DMS114 treated with DMSO at 0.1 percent for 48 hours (cell line): Measurements from ENCODE around the gene TMEM214.

Source experiments
- DNase-seq: peaks from one replicate; lab custom pipeline; 2025; ENCODE audit not compliant: unreplicated experiment; lab: John Stamatoyannopoulos, UW

TMEM214 gene

DNA sequence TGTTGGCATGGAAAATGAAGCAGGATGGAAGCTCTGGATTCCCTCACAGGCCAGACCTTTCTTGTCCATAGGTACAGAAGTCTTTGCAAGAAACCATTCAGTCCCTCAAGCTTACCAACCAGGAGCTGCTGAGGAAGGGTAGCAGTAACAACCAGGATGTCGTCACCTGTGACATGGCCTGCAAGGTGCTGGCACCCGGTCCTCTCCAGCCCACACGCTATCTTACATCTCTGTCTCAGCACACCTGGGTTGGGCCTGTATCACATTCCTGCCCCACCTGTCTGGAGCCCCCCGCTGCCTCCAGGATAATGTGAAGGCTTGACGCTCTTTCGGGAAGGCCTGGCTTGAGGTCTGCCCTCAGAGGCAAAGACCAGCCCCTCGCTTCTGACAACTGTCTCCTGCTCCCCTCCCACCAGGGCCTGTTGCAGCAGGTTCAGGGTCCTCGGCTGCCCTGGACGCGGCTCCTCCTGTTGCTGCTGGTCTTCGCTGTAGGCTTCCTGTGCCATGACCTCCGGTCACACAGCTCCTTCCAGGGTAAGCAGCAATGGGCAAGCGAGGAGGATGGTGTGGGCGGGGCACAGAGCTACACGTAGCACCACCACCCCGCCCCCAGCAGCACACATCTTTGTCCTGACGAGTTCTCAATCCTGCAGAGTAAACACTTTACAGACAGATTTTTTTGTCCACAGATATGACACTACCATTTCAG is 6.0 kb downstream of the TMEM214 start:
- no peak for DNase-seq

DNA sequence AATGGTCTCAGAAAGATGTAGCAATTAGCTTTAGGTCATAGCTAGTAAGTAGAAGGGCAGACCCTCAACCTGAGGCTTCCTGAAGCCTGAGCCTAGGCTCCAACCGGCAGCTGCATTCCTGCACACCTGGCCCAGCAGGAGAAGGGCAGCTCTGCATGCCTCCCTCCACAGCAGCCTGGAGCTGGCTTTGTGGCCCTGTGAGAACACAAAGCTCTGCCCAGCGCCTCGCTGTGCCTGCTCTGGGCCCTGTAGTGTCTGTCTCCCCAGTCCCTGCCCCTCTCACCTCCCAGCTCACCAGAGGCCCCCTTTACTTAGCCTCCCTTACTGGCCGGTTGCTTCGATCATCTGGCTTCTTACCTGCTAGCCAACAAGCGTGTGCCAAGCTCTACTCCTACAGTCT is 6.7 kb downstream of the TMEM214 start:
- no peak for DNase-seq

DNA sequence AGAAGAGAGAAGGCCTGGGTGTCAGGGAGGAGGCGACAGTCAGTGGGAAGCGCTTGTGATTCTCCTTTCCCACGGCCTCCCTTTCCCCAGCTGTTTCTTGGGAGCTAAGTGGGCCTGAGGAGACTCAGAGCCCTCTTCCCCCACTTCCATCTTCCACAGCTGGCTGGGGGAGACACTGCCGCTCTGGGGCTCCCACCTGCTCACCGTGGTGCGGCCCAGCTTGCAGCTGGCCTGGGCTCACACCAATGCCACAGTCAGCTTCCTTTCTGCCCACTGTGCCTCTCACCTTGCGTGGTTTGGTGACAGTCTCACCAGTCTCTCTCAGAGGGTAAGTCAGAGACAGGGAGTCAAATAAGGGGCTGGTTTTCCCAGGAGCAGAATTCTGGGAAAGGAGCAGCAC is 7.1 kb downstream of the TMEM214 start:
- DNase-seq = no peak

DNA sequence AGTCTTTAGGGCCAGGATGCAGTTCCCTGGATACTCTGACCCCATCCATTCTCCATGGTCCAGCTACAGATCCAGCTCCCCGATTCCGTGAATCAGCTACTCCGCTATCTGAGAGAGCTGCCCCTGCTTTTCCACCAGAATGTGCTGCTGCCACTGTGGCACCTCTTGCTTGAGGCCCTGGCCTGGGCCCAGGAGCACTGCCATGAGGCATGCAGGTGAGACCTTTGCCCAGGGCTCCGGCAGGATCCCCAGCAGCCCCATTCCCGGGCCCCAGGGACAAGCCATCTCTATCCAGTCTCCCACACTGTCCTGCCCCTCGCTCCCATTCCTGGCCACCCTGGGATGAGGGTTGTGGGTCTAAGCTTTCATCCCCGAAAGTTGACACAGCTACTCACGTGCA is 7.5 kb downstream of the TMEM214 start:
- no peak for DNase-seq

DNA sequence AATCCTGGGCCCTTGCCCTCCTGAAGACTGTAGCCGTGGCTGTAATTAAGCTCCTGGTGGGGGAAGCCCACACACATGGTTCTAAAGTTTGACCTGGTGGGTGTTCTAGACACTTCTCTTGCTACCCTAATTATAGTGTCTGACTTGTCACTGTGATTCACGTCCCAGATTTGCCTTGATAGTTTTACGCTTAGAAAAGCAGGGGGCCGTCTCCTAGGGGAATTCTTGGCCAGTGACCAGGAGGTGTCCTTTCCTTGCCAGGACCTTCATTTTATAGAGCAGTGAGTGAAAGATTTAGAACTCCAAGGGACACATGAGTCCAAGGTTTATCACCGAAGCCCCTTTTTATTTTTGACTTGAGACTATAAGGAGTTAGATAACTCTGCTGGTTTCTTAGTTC is 9.0 kb downstream of the TMEM214 start:
- no peak for DNase-seq

DNA sequence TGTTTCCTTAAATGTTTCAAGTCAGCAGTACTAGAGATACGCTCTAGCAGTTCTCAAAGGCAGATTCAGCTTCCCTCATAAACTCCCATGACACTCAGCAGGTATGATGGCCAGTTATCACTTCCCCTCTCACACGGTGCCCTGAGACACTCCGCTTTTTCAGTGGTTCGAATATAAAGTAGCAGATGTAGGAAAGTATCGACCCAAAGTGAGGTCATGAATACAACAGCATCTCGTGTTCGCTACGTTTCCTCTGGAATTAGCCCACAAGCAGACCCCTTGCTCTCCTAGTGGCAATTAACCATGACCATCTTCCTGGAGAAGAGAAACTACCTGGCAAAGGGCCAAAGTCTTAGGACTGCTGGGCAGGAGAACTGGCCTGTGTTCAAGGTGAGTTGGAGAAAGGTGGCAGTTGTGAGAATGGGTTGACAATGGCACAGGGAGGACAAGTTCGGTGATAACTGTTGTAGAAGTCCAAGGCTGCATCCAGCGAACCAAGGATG is 9.4 kb downstream of the TMEM214 start:
- DNase-seq = no peak

DNA sequence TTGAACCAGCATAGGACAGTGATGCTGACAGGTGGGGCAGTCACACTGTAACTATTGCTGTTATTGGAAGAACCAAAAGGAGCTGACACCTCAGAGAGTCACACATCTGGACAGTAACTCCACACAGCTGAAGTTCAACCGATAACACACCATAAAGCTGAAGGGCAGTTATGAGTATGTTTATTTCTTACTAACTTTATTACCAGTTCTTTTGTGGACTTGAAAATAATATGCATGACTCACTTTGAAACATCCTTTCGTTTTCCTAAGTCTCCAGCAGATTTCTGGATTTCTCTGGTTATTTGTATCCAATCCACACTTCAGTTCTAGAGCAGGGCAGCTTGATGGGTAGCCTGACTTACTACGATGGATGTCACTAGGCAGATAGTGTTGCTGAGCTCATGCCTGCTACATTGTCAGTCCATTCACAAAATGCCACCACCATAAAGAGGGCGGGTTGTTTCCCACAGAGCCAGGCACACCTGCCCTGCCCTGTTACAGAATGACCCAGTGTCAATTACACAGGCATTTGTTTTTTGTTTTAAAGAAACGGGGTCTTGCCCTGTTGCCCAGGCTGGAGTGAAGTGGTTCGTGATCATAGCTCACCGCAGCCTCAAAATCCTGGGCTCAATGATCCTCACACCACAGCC is 10.3 kb downstream of the TMEM214 start:
- no peak for DNase-seq

DNA sequence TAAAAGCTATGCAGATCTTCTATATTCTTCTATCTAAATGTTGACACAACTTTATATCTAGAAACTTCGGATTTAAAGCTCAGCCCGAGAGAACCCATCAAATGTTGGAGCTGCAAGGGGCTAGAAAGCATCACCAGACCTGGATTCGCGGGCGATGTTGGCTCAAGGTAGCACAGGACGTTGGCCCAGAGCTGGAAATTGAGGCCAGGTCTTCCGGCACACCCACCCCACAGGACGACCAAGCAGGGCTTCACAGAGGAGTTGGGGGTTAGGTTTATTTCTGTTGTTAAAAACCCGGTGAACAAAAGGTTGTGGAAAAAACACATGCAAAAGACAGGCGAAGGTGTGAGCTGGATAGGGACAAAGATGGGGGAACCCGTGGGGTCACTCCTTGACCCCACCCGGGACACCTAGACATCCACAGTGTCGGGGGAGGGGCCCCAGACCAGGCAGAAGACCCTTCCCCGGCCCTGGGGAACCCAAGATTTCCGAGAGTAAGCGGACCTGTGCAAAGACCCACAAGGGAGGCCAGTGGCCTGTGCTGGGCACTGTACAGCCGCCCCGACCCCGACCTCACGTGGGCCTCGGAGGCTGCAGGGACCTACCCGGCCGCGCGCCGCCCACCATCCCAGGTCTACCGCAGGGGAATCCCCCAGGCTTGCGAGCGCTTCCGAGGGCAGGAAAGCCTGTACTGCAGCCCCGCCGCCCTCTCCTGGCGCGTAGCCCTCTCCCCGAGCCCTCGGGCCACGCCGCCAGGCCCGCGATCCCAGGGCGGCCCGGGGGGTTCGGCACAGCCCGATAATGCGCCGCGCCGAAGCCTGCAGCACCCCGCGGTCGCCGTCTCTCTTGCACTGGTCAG is 16.9 kb downstream of the TMEM214 start:
- DNase-seq = no peak

DNA sequence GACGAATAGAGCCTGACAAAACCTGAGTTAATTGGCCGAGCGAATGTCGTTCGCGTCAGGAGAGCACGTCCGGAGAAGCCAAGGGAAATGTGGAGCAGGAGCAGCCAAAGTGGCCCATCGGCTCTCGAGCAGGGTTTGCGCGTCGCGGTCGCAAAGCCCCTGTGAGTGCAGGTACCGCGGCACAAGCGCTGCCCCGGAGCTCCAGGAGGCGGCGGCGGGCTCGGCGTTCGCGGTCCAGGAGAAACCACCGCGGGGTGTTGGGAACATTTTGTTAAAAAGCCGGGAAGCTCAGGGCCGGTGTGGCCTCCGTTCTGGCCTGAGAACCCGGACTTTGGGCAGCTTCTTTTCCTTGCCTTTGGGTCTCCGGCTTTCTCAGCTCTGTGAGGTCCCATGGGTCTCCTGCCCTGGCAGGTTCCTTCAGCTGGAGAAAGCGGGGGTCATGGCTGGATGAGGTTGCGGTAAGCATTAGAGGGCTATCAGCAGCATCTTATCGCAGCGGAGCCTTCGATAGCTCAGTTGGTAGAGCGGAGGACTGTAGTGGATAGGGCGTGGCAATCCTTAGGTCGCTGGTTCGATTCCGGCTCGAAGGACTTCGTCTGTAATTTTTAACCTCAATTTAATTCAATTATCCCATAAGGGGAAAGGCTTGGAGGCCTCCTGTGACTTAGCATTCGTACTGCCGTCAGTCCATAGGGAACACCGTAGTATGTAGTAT is 17.7 kb downstream of the TMEM214 start:
- peak; percentile 77 for DNase-seq

DNA sequence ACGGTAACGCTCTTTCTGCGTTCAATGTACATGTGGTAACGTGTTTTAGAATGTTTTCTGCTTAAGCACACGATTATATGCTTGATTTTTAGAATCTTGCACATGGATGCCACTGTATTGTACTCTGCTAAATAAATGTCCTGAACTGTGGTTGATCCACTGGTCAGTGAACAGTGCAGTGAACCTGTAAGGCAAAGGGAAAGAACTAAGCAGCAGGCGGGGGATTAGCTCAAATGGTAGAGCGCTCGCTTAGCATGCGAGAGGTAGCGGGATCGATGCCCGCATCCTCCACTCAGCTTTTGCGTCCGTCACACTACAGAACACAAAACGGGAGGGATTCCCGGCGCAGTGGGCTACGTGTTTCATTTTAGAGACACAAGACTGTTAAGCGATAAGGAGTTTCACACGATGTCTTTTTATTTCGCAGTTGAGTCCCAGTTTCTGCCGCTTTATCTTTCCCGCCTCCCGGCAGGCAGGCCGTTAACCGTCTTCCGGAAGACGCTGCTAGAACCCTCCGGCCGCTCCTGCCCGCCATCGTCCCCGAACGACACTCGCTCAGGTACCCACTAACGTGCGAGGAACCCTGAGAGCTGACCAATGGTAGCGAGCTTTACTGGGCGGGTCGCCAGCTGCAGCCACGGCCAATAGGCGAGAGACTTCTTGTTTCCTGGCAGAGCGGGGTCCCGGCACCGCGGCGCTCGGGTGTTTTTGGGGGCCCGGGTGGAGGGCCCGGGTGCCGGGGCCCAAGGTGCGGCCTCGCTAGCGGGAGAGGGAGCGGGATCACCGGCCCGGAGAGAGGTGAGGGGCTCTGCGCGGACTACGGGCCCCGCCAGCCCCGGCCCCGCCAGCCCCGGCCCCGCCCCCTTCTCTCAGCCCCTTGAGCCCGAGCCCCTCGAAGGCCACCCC is 18.5 kb downstream of the TMEM214 start, which contains the start of gene AGBL5:
TSS of gene AGBL5 (plus strand) at position 673 of the 906 bp plus-strand sequence. CDS start 1,291 bp downstream, outside the sequence.
- peak; percentile 89 for DNase-seq

DNA sequence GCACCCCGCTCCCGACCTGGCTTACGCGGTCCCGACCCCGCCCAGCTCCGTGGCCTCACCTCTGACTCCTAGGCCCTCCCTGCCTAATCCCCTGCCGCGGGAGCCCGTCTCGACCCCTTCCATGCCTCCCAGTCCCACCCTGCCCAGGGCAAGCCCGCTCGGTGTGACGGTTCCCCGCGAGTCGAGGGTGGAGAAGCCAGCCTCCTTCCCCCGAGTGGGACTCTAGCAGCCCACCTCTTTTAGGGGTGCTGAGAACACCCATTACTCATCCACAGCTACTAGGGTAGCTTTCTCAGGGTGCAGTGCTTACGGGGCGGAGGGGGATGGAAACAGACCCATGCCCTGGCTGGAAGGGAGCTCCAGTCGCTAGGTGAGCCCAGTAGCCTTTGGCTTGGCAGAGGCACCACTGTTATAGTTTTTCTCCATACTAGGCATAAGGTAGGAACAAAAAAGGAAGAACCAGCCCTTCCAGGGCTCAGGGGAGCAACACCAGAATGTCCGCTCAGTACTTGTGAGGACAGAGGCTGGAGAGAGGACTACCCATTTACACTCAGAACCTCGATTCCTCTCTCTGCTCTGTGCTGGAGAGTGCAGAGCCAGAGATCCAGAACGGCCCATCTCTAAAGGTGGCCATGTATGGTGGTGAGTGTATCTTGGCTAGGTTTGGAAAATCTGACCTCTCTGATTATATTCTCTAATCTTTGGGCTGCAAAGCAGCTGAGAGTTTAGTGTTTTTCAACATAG is 19.3 kb downstream of the TMEM214 start:
- DNase-seq = no peak

DNA sequence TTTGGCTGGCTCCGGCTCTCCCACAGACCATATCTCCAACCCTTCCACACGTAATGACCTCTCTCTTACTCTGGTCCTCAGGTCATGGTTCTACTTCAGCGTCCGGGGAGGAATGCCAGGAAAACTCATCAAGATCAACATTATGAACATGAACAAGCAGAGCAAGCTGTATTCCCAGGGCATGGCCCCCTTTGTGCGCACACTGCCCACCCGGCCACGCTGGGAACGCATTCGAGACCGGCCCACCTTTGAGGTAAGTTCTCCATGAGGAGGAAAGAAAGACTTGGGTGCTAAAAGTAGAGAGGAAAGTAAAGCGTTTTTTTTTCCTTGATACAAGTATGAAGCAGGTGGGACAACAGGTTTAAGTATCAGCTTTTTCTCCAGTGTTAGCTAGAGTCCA is 20.6 kb downstream of the TMEM214 start:
- DNase-seq = no peak

DNA sequence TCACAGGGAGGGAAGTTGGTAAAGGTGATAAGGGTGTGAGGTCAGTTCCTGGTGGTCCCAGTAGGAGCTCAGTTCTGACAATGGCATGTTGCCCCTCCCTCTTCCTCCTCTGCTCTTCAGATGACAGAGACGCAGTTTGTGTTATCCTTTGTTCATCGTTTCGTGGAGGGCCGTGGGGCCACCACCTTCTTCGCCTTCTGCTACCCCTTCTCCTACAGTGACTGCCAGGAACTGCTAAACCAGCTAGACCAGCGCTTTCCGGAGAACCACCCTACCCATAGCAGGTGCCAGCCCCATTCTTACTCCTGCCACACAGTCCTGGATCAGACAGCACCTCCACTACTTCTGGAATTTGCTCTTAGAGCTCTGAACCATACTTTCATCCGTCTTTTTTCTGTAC is 21.0 kb downstream of the TMEM214 start:
- no peak for DNase-seq

DNA sequence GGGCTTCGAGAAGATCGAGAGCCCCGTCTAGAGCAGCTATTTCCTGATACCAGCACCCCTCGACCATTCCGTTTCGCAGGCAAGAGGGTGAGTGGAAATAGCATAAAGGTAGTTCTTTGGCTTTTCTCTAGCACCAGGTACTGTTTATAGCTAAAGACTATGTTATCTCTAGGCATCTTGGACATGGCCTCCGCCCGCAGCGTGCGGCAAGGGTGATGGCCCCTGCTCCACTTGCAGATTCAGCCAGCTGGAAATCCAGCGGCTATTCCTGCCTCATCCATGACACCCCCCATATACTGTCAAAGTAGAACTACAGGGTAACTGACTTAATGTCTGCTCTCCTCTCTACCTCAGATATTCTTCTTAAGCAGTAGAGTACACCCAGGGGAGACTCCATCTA is 22.0 kb downstream of the TMEM214 start:
- DNase-seq = no peak

DNA sequence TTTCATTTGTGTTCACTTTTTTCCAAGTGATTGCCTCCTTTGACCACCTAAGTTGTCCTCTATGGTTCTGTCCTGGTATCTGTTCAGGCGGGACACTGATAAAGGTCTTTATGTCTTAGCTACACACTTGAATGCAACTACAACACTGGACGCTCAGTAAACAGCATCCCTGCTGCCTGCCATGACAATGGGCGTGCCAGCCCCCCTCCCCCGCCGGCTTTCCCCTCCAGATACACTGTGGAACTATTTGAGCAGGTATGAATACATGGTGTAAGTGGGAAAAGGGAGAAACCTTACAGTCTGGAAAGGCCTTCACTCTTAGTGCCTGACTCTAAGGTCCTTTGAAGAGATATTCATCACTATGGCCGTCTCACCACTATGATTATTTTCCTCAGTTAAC is 24.4 kb downstream of the TMEM214 start:
- no peak for DNase-seq

DNA sequence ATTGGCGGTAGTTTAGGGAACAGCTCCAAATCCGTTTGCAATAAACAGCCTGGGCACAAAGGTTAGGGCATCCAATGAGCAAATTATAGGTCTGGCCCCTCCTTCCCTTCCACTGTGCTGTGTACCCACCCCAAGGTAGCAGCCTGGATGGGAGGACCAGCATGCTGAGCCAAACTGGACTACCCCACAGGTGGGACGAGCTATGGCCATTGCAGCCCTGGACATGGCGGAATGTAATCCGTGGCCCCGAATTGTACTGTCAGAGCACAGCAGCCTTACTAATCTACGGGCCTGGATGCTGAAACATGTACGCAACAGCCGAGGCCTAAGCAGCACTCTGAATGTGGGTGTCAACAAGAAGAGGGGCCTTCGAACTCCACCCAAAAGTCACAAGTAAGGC is 25.4 kb downstream of the TMEM214 start:
- no peak for DNase-seq

DNA sequence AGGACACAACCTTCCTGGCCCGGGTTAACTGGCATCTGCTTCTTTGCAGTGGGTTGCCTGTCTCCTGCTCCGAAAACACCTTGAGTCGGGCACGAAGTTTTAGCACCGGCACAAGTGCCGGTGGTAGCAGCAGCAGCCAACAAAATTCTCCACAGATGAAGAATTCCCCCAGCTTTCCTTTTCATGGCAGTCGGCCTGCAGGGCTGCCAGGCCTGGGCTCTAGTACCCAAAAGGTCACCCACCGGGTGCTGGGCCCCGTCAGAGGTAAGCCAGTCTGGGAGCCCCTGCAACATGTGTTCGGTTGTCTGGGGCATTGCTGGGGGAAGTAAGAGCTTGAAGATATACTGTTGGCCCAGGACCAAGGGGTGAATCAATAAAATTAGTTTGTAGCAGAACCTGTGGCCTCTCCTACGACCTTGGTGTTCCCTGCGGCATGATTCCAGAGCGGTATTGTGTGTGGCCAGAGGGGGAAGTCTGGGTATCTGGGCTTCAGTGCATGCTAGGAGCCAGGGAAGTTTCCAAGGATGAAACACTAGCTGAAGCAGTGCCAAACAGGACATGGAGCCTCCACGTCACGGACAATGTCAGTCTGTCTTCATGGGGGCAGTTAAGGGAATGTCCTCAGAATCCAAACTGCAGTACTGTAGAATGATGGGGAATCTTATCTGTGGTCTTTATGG is 26.5 kb downstream of the TMEM214 start:
- DNase-seq = no peak

DNA sequence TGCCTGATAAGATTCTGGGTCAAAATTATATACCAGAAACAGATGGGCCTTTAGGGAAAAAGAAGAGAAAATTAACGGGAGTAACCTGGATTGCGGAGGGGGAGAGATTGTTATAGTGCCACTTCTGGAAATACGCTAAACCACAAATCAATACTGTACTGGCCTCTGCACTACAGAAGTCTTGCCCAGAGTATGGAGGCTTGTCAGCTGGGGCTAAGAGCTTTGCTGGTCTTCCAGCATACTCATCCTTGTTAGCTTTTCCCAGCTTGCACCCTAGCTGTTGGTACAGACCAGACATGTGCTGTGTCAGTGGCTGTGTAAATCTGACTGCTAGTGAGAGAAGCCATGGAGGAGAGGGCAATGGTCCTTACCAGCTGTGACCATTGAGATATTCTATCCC is 27.6 kb downstream of the TMEM214 start:
- DNase-seq = no peak

DNA sequence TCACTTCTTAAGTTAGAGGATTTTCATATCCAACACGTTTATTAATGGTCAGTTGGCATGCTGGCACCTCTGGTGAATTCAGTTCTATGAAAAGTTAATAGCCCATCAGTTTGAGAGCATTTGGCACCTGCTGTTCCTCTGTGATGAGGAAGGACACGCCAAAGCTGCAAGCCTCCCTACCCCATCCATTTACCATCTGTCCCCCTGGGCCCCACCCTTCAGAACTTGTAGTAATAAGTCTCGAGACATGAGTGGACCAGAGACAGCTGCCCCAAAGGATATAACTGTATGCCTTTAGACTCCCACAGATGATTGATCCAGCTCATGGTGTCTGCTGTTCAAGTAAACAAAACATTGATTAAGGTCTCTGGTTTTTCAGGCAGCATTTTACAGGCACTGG is 32.4 kb downstream of the TMEM214 start:
- DNase-seq = no peak
